Retinal pigment epithelial cell (primary cell): ENCODE data around the gene ZNF628.

Source experiments
- DNase-seq: peaks from one replicate; pipeline ENCODE4 v3.0.0-alpha.2; 2010; ENCODE audit warnings: low read depth
- H3K4me3 ChIP-seq: 2 replicates; pipeline ENCODE4 v1.5.1; 2011; ENCODE audit warnings: mild to moderate bottlenecking, low read length, control low read depth, moderate library complexity
- CTCF ChIP-seq: conservative IDR thresholded peaks from 2 replicates; pipeline ENCODE4 v1.5.1; 2011; ENCODE audit warnings: low read depth, low read length, control low read depth, inconsistent platforms

The ZNF628 gene

GRCh38 chr19:55467236-55468053, 9.0 kb upstream of the ZNF628 start:
- DNase-seq: no peak
- H3K4me3 ChIP-seq: no peak overlapping the region
- peak; percentile 84 for TF ChIP-seq CTCF

- no peak for DNase-seq
- no peak for TF ChIP-seq CTCF
- no peak overlapping the region for H3K4me3 ChIP-seq
These were observed 8.4 kb upstream of the ZNF628 start for GRCh38 chr19:55468054-55468393.

GRCh38 chr19:55471266-55471665, 5.2 kb upstream of the ZNF628 start:
- TF ChIP-seq CTCF: no peak
- DNase-seq: no peak
- H3K4me3 ChIP-seq: no peak overlapping the region

GRCh38 chr19:55472463-55472862, 4.0 kb upstream of the ZNF628 start:
- no peak for DNase-seq
- H3K4me3 ChIP-seq: no peak overlapping the region
- TF ChIP-seq CTCF: no peak

- H3K4me3 ChIP-seq: no peak overlapping the region
- no peak for TF ChIP-seq CTCF
These were observed 3.0 kb upstream of the ZNF628 start for GRCh38 chr19:55473225-55474012.

GRCh38 chr19:55474269-55475265, 1.9 kb upstream of the ZNF628 start:
- peak overlapping the region; percentile 10 for H3K4me3 ChIP-seq
- peak; percentile 98 for DNase-seq
- TF ChIP-seq CTCF: no peak

More at GRCh38 chr19:55473225-55474012, 3.0 kb upstream of the ZNF628 start:
- DNase-seq: no peak
